ENCODE measurements around the gene CNST. TPM values are rescaled to one million over a fixed set of nuclear protein-coding genes. Genes with fewer than 3 reads are reported as not detected.

Gene CNST
- polyA plus RNA-seq (ENCODE audit: insufficient read depth in 1 of 5, insufficient read length in 5 of 5, low replicate concordance in 1 of 5): 10 to 100 TPM; 14.0 to 20.9 (median 20.0) TPM
- long read RNA-seq, donor 1, full-length matches to known transcripts: 5 of 5 reads
- long read RNA-seq, donor 1, partial matches to known transcripts: 0 of 5 reads
- long read RNA-seq, donor 1, other reads (novel, unspliced or antisense): 0 of 5 reads
- long read RNA-seq, donor 2, full-length matches to known transcripts: 2 of 2 reads
- long read RNA-seq, donor 2, partial matches to known transcripts: 0 of 2 reads
- long read RNA-seq, donor 2, other reads (novel, unspliced or antisense): 0 of 2 reads
- long read RNA-seq, donor 3, full-length matches to known transcripts: 3 of 3 reads
- long read RNA-seq, donor 3, partial matches to known transcripts: 0 of 3 reads
- long read RNA-seq, donor 3, other reads (novel, unspliced or antisense): 0 of 3 reads
- long read RNA-seq, donor 4, full-length matches to known transcripts: 2 of 2 reads
- long read RNA-seq, donor 4, partial matches to known transcripts: 0 of 2 reads
- long read RNA-seq, donor 4, other reads (novel, unspliced or antisense): 0 of 2 reads
- long read RNA-seq, donor 5, partial matches to known transcripts: 0 of 1 reads
- long read RNA-seq, donor 5, other reads (novel, unspliced or antisense): 0 of 1 reads
- long read RNA-seq, donor 6, full-length matches to known transcripts: 3 of 3 reads
- long read RNA-seq, donor 6, partial matches to known transcripts: 0 of 3 reads
- long read RNA-seq, donor 6, other reads (novel, unspliced or antisense): 0 of 3 reads
- long read RNA-seq, donor 7, full-length matches to known transcripts: 1 of 1 reads
- long read RNA-seq, donor 7, partial matches to known transcripts: 0 of 1 reads
- long read RNA-seq, donor 7, other reads (novel, unspliced or antisense): 0 of 1 reads
- long read RNA-seq, donor 8, full-length matches to known transcripts: 1 of 15 reads
- long read RNA-seq, donor 8, partial matches to known transcripts: 14 of 15 reads
- long read RNA-seq, donor 8, other reads (novel, unspliced or antisense): 0 of 15 reads

DNA sequence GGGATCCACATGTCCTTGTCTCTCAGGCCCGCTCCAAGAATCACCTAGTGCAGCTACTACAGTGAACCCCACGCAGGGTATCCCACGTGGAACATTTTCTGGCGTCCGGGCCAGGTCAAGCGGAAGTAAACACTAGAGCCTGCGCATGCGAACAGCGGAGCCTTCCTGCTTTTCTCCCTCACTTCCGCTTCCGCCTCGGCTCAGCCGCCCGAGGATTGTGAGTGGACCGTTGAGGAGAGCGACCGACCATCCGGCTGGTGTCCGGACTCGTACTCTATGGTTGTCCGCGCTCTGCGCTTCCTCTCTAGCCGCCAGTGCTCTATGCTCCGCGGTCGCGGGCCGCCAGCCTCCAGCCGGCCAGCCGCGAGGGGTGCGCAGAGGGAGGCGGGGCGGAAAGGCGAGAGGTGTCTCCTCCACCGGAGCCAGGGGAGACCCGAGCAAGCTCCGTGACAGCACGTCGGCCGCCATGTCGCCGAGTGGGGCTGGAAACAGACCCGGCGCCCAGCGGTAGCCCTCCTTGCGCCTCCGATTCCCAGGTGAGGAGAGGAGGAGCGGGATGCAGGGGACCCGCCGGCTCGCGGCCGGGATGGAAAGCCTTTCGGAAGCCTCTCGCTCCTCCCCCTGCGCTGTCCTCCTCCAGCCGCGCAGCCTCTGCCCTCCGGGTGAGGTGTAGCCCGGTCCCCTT is at the start of gene CNST, which contains the start of gene TFB2M:
Gene CNST, plus strand, starts transcription at position 329 of the 685 bp plus-strand sequence. CDS start 25,107 bp downstream, outside the sequence.
Gene TFB2M, minus strand, starts transcription at position 134 of the 685 bp plus-strand sequence. Its CDS starts 123 bp downstream, at position 11.
- peak; percentile 98 for DNase-seq

DNA sequence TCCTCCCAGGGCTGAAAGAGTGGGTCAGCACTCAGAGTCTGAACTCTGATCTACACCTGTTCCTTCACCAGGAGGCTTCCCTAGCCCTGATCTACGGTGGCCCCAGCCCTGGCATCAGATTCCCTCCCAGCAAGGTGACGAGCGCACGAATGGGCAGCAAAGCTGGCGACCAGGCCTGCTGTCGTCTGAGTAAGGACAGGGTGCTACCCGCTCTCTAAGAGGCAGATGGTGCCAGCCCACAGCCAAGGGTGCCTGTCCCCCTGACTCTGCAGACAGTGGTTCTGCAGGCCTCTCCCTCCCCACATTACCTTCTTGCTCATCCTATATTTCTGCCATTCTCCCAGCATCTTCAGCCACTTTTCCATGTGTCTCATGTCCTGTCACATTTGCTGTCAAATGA is 48.9 kb upstream of the CNST start:
- DNase-seq: no peak

DNA sequence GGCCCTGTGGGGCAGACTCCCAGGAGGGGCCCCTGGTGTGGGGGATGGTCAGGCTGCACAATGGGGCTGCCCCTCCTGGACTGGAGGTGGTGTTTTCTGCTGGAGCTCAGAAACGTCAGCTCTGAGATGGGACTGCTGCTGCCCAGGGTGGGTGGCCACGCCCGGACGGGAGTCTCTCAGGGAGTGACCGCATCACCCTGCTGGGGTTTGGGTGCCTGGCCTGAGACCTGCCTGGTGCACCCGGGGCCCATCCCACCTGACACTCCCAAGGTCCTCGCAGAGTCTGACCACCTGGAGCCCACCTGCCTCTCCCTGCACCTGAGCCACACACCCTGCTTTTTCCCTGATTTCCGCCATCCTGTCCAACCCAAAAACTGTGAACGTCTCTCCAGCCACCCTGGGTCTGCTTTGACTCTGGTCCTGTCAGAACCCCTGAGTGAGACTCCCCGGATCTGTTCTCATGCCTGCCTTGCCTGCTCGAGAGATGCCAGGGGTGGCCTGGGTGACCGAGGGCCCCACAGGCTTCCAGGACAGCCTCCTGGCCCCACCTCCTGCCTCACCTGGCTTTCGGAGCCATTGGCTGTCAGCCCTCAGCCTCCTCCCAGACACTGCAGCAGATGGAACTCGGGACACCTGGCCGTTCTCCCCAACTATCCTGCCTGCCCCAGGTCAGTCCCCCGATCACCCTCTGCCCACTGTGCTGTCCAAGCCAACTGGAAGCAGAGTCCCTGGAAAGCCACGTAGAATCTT is 47.6 kb upstream of the CNST start:
- no peak for DNase-seq

DNA sequence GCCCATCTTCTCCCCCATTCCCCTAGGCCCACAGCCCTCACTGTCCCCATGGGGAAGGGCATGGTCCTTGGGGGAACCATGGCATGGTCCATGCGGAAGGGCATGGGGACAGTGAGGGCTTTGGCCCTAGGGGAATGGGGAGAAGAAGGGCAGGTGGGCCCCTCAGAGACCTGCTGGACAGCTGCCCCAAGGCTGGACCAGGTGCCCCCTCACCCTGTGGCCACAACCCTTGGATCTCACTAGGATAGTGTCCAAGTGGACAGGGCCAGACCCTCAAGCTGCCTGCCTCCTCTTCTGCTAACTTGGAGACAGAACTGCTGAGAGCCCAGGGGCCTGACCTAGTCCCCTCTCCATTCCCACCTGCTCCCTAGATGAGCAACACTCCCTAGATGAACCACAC is 46.7 kb upstream of the CNST start:
- no peak for DNase-seq

- no peak for DNase-seq
Observed at GRCh38 chr1:246526380-246526779, 39.9 kb upstream of the CNST start.

DNA sequence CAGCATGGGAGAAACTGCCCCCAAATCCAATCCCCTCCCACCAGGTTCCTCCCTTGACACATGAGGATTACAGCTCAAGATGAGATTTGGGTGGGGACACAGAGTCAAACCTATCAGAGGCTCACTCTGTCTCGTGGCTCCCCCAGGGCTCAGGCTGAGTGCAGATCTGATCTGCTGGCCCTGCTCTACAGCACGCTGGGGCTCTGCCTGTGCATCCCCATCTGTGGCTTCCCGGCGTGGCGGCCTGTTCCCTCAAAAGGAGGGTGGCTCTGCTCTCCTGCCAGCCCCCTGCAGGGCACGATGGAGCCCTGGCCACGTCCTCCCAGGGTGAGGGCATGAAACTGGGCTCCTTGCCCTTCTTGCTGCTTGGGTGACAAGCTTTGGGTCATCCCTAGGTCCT is 39.3 kb upstream of the CNST start:
- no peak for DNase-seq

DNA sequence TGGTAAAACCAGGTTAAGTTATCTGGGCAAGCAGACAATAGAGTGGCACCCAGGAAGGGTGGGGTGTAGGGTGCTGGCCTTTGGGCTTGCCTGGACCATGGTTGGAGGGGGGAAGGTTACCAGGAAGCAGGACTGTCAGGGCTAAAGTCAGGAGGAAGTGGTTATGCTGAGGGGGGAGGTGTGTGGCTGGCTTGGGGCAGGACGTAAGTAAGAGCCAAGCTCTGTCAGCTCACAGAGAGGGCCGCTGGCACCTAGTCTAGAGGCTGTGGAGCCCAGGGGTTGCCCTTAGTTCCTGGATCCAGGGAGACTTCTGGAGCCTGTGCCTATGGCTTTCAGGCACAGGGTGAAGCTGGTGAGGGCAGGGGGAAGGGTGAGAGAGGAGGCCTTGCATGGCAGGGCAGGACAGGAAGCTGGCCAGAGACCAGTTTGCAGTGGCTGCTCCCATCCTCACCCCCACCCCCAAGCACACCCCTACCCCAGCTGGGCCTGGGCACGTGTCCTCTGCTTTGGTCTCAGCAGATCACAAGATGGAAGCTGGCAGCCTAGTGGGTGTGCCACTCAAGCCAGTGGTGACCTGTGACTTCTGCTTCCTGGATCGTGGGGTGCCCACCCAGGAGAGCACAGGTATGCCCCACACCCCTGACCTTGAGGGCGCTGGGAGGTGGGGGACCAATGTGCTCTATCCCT is 38.7 kb upstream of the CNST start:
- DNase-seq: no peak

DNA sequence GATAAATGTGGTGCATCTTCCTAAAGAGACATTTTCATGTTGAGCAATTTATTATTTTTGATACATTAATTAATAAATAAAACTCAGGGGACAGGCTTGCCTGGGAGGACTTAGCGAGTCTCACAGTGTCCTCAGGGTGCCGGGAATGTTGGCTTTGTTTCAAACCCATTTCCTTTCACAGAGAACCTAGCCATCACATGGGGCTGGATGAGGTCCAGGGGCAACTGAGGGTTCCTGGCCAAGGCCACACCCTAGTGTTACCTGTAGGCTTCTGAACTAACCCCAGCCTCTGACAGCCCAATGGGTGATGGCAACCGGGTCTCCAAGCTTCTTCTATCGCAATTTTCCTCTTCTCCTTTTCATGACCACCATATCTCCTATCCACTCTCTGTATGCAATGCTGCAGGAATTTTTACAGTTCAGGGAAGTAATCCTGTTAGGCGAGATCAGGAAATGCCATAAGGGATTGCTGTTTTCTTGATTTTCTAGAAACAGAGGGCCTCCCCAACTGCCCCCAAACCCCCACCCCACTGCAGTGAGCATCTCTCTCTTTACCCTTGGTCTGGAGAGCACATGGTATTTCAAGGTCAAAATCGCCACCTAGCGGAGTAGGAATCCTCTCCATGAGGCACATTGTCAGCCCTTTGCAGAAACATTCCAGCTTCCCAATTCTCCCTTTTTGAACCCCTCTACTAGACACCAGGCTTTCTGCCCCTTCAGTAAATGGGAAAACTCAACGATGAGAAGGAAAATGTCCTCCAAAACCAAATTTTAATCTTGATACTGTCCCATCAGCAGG is 37.1 kb upstream of the CNST start:
- DNase-seq: no peak

- DNase-seq: no peak
Observed at GRCh38 chr1:246530482-246530881, 35.8 kb upstream of the CNST start.

DNA sequence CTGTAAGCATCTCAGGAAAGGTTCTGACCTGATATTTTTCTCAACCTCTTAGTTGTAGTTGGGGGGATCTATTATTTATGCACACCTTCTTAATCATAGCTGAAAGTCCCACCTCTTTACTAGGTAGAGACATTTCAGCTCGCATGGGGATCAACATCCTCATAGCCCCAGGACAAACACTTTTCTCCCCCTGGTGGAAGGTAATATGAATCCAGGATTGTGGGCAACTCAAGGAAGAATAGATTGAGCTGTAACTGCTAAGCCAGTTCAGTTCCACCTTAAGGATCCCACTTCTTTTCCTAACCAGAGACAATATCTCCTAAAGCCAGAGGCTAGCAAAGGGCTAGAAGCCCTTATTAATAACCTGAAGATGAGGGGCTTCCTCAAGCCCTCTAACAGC is 33.7 kb upstream of the CNST start:
- DNase-seq: no peak

DNA sequence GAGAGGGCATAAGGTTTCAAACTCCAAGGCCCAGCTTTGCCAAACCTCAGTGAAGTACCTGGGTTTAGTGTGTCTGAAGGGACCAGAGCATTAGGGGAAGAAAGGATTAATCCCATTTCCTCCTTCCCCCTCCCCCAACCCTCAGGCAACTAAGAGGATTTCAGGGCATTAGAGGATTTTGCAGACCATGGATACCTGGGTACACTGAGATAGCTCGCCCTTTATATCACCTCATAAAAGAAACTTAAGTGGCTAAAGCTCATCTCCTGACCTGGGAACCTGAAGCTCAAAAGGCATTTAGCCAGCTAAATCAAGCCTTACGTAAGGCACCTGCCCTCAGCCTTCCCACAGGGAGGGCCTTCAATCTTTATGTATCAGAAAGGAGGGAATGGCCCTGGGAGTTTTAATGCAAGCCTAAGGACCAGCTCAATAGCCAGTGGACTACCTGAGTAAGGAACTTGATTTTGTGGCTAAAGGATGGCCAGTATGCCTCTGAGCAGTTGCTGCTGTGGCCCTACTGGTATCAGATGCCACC is 32.8 kb upstream of the CNST start:
- no peak for DNase-seq

GRCh38 chr1:246534114-246534513 is 32.1 kb upstream of the CNST start:
- DNase-seq: peak in 1 of 2 donors; percentile 7

DNA sequence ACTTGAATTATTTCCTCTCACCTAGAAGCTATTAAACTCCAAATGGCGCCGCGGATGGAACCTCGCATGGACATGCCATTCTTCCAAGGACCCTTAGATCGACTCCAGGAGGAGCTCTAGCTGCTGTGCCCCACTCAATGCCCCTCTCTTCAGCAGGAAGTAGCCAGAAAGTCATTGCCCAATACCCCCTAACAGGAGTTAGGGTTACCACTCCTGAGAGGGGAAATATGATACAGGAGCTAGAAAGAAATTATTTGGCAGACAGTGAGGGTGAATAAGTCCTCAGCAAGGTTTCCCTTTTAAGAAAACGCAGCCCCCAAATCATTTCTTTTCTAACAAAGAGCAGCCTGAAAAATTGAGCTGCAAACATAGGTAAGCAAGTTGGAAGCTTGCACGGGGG is 28.8 kb upstream of the CNST start:
- DNase-seq: no peak

- DNase-seq: no peak
Observed at GRCh38 chr1:246537887-246538286, 28.4 kb upstream of the CNST start.

DNA sequence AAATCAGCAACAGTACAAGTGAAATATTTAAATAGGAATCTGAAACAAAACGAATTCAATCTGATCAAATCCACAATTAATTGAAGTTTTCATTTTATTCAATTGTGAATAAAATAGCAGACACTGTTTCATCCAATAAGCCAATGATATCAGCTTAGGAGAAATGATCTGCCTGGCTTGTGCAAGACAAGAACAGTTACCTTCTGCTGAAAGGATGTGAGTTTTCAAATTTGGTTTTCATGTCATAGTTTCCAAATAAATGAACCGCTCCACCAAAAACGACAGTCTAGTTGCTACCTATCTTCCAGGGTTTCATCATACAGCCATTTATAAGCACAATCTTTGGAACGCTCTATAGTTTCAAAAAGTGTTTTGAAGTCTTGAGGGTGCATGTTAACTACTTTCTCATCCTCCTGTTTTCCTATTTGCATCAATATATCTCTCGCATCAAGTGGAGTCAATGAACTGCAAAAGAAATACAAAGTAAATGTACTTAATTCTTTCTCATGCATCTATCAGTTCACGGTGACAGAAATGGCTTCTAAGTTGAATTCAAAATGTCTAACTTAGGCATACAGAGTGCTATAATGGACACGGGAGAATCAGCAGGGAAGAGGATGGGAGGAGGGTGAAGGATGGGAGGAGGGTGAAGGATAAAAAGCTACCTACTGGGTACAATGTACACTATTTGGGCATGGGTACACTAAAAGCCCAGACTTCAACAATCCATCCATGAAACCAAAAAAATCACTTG is 25.3 kb upstream of the CNST start:
- no peak for DNase-seq

DNA sequence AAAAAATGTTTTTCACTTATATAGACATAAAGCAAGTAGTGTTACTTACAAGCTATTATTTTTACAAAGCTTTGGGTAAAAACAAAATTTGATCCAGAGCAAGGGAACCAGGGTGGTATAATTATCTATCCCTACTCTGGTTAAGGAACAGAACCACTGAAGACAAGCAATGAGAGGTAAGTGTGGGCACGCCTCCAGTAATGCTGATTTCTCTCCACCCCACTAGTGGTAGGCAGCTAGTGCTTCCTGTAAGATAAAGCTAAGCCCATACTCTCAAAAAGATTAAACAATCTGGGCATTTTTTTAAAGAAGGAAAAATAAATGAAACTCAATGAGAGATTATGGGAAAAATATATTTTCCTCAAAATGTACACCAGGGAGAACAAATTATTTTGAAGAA is 22.3 kb upstream of the CNST start:
- no peak for DNase-seq

DNA sequence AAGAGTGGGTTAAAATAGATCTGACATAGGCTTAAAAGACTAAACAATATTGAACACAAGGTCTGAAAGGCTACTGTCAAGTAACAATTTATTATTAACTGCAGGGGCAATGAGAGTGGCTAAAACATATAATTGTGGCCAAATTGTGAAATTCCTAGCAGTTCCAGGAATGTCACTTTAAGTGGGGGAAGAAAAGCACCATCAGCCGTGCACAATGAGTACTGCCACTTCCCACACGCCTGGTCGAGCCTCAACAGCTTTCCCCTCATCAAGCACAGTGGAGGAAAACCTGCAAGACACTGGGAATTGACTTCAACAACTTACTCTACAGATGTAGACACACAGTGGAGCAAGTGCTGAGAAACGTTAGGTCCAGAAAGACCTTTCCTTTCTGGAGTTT is 16.6 kb upstream of the CNST start:
- no peak for DNase-seq

- DNase-seq: no peak
Observed at GRCh38 chr1:246550402-246550801, 15.9 kb upstream of the CNST start.

All from right lung (tissue), 10 donors.